ENCODE results near the gene FXYD1.

DNA sequence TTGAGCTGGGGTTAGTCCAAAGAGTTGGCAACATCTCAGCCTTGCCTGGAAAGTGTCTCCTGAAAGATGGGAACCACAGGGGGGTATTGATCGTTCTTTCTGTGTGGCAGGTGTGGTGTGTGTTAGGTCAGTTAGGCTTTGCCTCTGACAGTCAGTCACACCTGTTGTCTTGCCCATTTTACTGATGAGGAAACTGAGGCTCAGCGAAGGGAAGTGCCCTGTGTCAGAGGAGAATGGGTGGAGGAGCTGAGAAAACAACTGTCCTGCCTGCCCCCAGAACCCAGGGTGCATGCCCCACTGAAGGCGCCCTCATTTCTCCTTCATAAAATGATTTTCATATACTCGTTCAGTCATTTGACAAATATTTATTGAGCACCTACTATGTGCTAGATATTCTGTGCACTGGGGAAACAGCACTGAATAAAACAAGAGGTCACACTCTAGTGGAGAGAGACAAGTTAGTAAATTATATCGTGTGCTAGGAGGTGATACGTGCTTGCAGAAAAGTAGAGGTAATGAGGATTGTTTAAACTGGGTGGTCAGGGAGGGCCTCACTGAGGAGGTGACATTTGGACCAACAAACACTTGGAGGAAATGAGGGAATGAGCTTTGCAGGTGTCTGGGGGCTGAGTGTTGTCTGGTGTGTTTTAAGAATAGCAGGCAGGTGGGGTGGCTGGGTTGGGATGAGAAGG lies 17.5 kb downstream of the FXYD1 start:
- TF ChIP-seq TCF12 (IDR thresholded peaks at IDR 0.05; ENCODE audit: low read depth) = no peak
- TF ChIP-seq EP300 (IDR thresholded peaks at IDR 0.05; ENCODE audit: borderline replicate concordance) = no peak
- TF ChIP-seq TAF1 (IDR thresholded peaks at IDR 0.05; ENCODE audit: low read depth) = no peak
- no peak for TF ChIP-seq CREB1 (IDR thresholded peaks at IDR 0.05; ENCODE audit: low read depth)
- TF ChIP-seq, protein P1, sequence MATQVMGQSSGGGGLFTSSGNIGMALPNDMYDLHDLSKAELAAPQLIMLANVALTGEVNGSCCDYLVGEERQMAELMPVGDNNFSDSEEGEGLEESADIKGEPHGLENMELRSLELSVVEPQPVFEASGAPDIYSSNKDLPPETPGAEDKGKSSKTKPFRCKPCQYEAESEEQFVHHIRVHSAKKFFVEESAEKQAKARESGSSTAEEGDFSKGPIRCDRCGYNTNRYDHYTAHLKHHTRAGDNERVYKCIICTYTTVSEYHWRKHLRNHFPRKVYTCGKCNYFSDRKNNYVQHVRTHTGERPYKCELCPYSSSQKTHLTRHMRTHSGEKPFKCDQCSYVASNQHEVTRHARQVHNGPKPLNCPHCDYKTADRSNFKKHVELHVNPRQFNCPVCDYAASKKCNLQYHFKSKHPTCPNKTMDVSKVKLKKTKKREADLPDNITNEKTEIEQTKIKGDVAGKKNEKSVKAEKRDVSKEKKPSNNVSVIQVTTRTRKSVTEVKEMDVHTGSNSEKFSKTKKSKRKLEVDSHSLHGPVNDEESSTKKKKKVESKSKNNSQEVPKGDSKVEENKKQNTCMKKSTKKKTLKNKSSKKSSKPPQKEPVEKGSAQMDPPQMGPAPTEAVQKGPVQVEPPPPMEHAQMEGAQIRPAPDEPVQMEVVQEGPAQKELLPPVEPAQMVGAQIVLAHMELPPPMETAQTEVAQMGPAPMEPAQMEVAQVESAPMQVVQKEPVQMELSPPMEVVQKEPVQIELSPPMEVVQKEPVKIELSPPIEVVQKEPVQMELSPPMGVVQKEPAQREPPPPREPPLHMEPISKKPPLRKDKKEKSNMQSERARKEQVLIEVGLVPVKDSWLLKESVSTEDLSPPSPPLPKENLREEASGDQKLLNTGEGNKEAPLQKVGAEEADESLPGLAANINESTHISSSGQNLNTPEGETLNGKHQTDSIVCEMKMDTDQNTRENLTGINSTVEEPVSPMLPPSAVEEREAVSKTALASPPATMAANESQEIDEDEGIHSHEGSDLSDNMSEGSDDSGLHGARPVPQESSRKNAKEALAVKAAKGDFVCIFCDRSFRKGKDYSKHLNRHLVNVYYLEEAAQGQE (IDR thresholded peaks at IDR 0.05; ENCODE audit: low read depth) = no peak
